Panc1 (cell line): ENCODE measurements around the gene ITGA8. TPM values are rescaled to one million over a fixed set of nuclear protein-coding genes. Genes with fewer than 3 reads are reported as not detected.

ENCODE experiments used
- ATAC-seq: fragments of 200-7000 bp; cut with Tn5 transposase; 2 replicates; pipeline ENCODE4 v1.9.1; 2020; ENCODE audit warnings: mild to moderate bottlenecking, moderate library complexity
- BruUV-seq: library from RNA; stranded (reverse); fragments of 400-500 nt; replicated peaks from 2 replicates; lab custom pipeline; 2021; lab: Mats Ljungman, UMichigan
- CTCF ChIA-PET: fragments of 300-600 bp; sonication (Branson Sonifier 250); formaldehyde crosslinking; loops from one replicate; lab custom pipeline; 2022; ENCODE audit warnings: antibody characterized with exemption; lab: Charles Lee
- POLR2A ChIA-PET: fragments of 300-600 bp; sonication (Branson Sonifier 250); formaldehyde crosslinking; loops from one replicate; lab custom pipeline; 2022; ENCODE audit warnings: antibody characterized with exemption; lab: Charles Lee
- DNase-seq: peaks from one replicate; pipeline ENCODE4 v3.0.0-alpha.2; 2010; ENCODE audit warnings: low read depth, low spot score
- H3K27ac ChIP-seq: 2 replicates; pipeline ENCODE4 v1.5.1; 2011; ENCODE audit warnings: mild to moderate bottlenecking, low read length, inconsistent platforms
- H3K27me3 ChIP-seq: fragments of 200-500 bp; sonication (Bioruptor generic); 2 replicates; pipeline ENCODE4 v1.6.0; 2014; ENCODE audit warnings: low read length, inconsistent platforms; ENCODE audit not compliant: control insufficient read depth, insufficient read depth
- H3K36me3 ChIP-seq: fragments of 200-500 bp; sonication (Bioruptor generic); 2 replicates; pipeline ENCODE4 v1.5.1; 2014; ENCODE audit warnings: inconsistent platforms, mild to moderate bottlenecking, low read length, moderate library complexity; ENCODE audit not compliant: control insufficient read depth, insufficient read depth
- H3K4me1 ChIP-seq: 2 replicates; pipeline ENCODE4 v1.5.1; 2011; ENCODE audit warnings: inconsistent platforms, mild to moderate bottlenecking, low read length, moderate library complexity; ENCODE audit not compliant: control insufficient read depth, insufficient read depth
- H3K4me3 ChIP-seq, 2 experiments: 2 replicates each; pipeline ENCODE4 v1.5.1; 2011 to 2012; ENCODE audit warnings: low read depth in 2 of 2, low read length in 2 of 2, mild to moderate bottlenecking in 2 of 2, inconsistent platforms in 1 of 2, moderate library complexity in 1 of 2
- H3K9me3 ChIP-seq: fragments of 200-500 bp; sonication (Bioruptor generic); 2 replicates; pipeline ENCODE4 v1.5.1; 2014; ENCODE audit warnings: low read depth, mild to moderate bottlenecking, inconsistent platforms, low read length, moderate library complexity; ENCODE audit not compliant: control insufficient read depth, insufficient read depth
- POLR2AphosphoS5 ChIP-seq: IDR thresholded peaks from 2 replicates; pipeline ENCODE4 v1.6.1; 2012; ENCODE audit warnings: mild to moderate bottlenecking, low read depth, low read length, moderate library complexity
- REST ChIP-seq, 2 experiments: IDR thresholded peaks; 2 replicates each; pipeline ENCODE4 v1.6.1; 2011 to 2012; ENCODE audit warnings: low read depth in 2 of 2, control low read depth in 1 of 2, low read length in 1 of 2, mild to moderate bottlenecking in 1 of 2, moderate library complexity in 1 of 2; ENCODE audit not compliant: insufficient read depth in 1 of 2
- SIN3A ChIP-seq: IDR thresholded peaks from 2 replicates; pipeline ENCODE4 v1.6.1; 2012; ENCODE audit warnings: low read depth, mild to moderate bottlenecking, low read length, moderate library complexity, borderline replicate concordance; ENCODE audit not compliant: insufficient read depth
- TCF7L2 ChIP-seq: IDR thresholded peaks from 2 replicates; pipeline ENCODE4 v1.6.1; 2011; ENCODE audit warnings: mild to moderate bottlenecking, low read depth, low read length, inconsistent platforms
- in situ Hi-C: cut with HindIII; loops from 2 replicates; pipeline ENCODE4 v1.10.0; 2016; ENCODE audit warnings: low sequenced_read_pairs, low pct_unique_long_range_greater_than_20kb
- intact Hi-C: fragments of 100-400 bp; cut with micrococcal nuclease; formaldehyde crosslinking; loops from one replicate; pipeline ENCODE4 v1.10.0; 2022; ENCODE audit not compliant: unreplicated experiment
- total RNA-seq: library from RNA; stranded (reverse); gene quantifications from one replicate; pipeline ENCODE4 v1.2.1, GENCODE V29; 2021; ENCODE audit not compliant: unreplicated experiment
- TF ChIP-seq, protein P1 (sequence below): fragments of 450-650 bp; IDR thresholded peaks from 2 replicates; pipeline ENCODE4 v1.5.1; 2017; ENCODE audit warnings: mild to moderate bottlenecking

ITGA8 gene
- total RNA-seq, 1 experiment from 2014 or later, result 0.18 TPM

DNA sequence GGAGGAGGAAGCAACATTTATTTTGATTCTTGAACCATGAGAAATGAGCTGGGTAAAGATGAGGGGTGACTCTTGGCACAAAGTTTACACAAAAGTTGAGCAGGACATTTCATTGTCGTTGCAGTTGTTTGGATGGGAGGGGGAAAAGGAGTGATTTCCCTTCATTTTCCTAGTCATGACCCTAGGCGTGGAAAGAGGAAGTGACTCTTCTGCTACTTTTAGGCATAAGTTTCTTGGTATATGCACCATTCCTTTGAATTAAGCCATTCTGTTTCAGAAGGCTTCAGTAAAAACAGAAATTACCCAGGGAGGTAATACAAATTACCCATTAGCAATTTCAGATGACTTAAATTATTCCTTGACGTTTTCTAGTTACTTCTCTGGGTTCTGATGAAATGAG lies 234.7 kb downstream of the ITGA8 start:
- no TSS peak for BruUV-seq
- ChIA-PET POLR2A (interaction anchor here (0.5 kb wide), 1 partner anchor 102 kb away, joined by 3 read pairs; no protein-coding TSS in a partner anchor), CTCF (no interaction called here)
- intact Hi-C loops, result no loop called here
- Histone ChIP-seq H3K36me3 (no peaks in the 10 kb centered on the region), H3K27me3 (no peaks in the 10 kb centered on the region), H3K4me1 (no peaks in the 10 kb centered on the region), H3K9me3 (no peaks in the 10 kb centered on the region), H3K4me3 (no peak overlapping the region), H3K27ac (no peak overlapping the region)
- in situ Hi-C loops, result no loop called here
- no peak for TF ChIP-seq TCF7L2
- TF ChIP-seq SIN3A, result no peak
- DNase-seq (no peak), ATAC-seq (no peak)

- no peaks in the 10 kb centered on the region for H3K27me3 ChIP-seq
- no peak overlapping the region for H3K27ac ChIP-seq
- H3K9me3 ChIP-seq, result no peaks in the 10 kb centered on the region
- POLR2A ChIA-PET, result interaction anchor here (0.7 to 0.9 kb wide), 2 partner anchors 10 to 165 kb away, joined by 9 to 14 read pairs; no protein-coding TSS in a partner anchor
- no peaks in the 10 kb centered on the region for H3K4me1 ChIP-seq
- no peaks in the 10 kb centered on the region for H3K36me3 ChIP-seq
- ATAC-seq (no peak), DNase-seq (no peak)
- CTCF ChIA-PET, result no interaction called here
- intact Hi-C loops, result no loop called here
- no TSS peak for BruUV-seq
- H3K4me3 ChIP-seq, result no peak overlapping the region
- in situ Hi-C loops, result no loop called here
- TF ChIP-seq TCF7L2 (no peak), SIN3A (no peak), POLR2AphosphoS5 (no peak), REST (IDR thresholded peaks at IDR 0.05; ENCODE audit: insufficient read depth in 1 of 2, low read depth in 2 of 2, low read length in 1 of 2) (no peak)
- TF ChIP-seq, protein P1, sequence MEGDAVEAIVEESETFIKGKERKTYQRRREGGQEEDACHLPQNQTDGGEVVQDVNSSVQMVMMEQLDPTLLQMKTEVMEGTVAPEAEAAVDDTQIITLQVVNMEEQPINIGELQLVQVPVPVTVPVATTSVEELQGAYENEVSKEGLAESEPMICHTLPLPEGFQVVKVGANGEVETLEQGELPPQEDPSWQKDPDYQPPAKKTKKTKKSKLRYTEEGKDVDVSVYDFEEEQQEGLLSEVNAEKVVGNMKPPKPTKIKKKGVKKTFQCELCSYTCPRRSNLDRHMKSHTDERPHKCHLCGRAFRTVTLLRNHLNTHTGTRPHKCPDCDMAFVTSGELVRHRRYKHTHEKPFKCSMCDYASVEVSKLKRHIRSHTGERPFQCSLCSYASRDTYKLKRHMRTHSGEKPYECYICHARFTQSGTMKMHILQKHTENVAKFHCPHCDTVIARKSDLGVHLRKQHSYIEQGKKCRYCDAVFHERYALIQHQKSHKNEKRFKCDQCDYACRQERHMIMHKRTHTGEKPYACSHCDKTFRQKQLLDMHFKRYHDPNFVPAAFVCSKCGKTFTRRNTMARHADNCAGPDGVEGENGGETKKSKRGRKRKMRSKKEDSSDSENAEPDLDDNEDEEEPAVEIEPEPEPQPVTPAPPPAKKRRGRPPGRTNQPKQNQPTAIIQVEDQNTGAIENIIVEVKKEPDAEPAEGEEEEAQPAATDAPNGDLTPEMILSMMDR, result no peak
These were observed 235.6 kb downstream of the ITGA8 start for GRCh38 chr10:15484128-15484527.

DNA sequence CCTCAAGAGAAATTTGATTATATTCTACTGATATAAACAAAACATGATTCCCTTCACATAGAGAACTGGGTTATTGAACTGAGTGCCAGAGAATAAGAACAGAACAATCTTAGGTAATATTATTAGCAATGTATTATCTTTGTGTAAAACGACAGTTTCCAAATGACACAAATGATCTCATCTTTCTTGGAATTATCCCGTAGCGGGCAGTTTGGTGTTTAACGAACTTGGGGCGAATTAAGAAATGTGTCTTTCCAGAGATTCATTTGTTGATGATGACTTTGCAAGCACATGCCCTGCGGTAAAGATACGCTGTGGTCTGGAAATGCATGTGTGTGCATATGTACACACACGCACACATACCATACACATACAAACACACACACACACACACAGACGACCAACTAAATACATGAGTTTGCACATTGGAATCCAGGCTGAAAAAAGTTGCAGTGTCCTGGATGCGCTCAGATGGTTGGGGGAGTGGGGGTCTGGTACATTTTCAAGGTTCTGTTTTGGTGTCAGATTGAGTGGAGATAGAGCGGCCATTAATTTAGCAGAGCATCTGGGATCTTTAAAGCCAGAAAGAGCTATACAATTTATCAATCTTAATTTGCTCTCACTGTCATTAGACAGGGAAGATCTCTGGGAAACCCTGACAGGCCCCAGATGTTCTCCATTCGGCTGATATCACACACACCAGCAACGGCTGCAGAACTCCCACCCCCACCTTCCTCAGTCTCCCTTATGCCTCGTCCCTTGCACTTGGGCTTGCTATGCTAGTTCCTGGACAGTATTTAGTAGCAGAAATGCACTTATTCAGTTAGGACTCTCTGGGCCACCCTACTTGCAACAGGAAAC lies 236.3 kb downstream of the ITGA8 start:
- TF ChIP-seq TCF7L2 (no peak), REST (IDR thresholded peaks at IDR 0.05; ENCODE audit: insufficient read depth in 1 of 2, low read depth in 2 of 2, low read length in 1 of 2) (no peak), SIN3A (no peak), POLR2AphosphoS5 (no peak)
- TF ChIP-seq, protein P1, result no peak
- no peak overlapping the region for H3K27ac ChIP-seq
- POLR2A ChIA-PET, result interaction anchor here (0.7 to 0.9 kb wide), 2 partner anchors 9 to 164 kb away, joined by 9 to 14 read pairs; no protein-coding TSS in a partner anchor
- intact Hi-C loops, result no loop called here
- CTCF ChIA-PET, result no interaction called here
- in situ Hi-C loops, result no loop called here
- H3K4me3 ChIP-seq, result no peak overlapping the region
- H3K4me1 ChIP-seq, result no peaks in the 10 kb centered on the region
- DNase-seq (no peak), ATAC-seq (no peak)
- H3K27me3 ChIP-seq, result no peaks in the 10 kb centered on the region
- H3K36me3 ChIP-seq, result no peaks in the 10 kb centered on the region
- no peaks in the 10 kb centered on the region for H3K9me3 ChIP-seq
- no TSS peak for BruUV-seq
